Endodermal cell (in vitro differentiated cells): Measurements from ENCODE around the gene COL4A6. TPM values are rescaled to one million over a fixed set of nuclear protein-coding genes. Genes with fewer than 3 reads are reported as not detected.

Source experiments
- DNase-seq: peaks from one replicate; pipeline ENCODE4 v3.0.0-alpha.2; 2017
- H3K27ac ChIP-seq: 2 replicates; pipeline ENCODE4 v1.5.1; 2013; ENCODE audit warnings: mild to moderate bottlenecking, low read depth, low read length, moderate library complexity
- H3K27me3 ChIP-seq: 2 replicates; pipeline ENCODE4 v1.6.1; 2013; ENCODE audit warnings: mild to moderate bottlenecking, low read length, moderate library complexity; ENCODE audit not compliant: insufficient read depth, control insufficient read depth, poor library complexity, severe bottlenecking
- H3K36me3 ChIP-seq: 2 replicates; pipeline ENCODE4 v1.7.0; 2013; ENCODE audit warnings: mild to moderate bottlenecking, low read length, moderate library complexity; ENCODE audit not compliant: control insufficient read depth, insufficient read depth
- H3K4me1 ChIP-seq: one replicate; pipeline ENCODE4 v1.7.0; 2013; ENCODE audit warnings: low read length; ENCODE audit not compliant: control insufficient read depth, insufficient read depth
- H3K4me3 ChIP-seq: 2 replicates; pipeline ENCODE4 v1.5.1; 2013; ENCODE audit warnings: mild to moderate bottlenecking, low read length, moderate library complexity
- H3K9ac ChIP-seq: 2 replicates; pipeline ENCODE4 v1.6.1; 2013; ENCODE audit warnings: mild to moderate bottlenecking, low read length, moderate library complexity; ENCODE audit not compliant: poor library complexity, severe bottlenecking; ENCODE audit errors: extremely low read depth
- H3K9me3 ChIP-seq: 2 replicates; pipeline ENCODE4 v1.6.1; 2013; ENCODE audit warnings: mild to moderate bottlenecking, low read length, moderate library complexity; ENCODE audit not compliant: control insufficient read depth
- H3K27ac Mint-ChIP-seq: 2 replicates; pipeline ENCODE4 v1.8.0; 2020; ENCODE audit warnings: mixed read lengths
- H3K27me3 Mint-ChIP-seq: 2 replicates; pipeline ENCODE4 v1.8.0; 2021; ENCODE audit warnings: mild to moderate bottlenecking, mixed read lengths; ENCODE audit not compliant: insufficient read depth
- H3K36me3 Mint-ChIP-seq: 2 replicates; pipeline ENCODE4 v1.8.0; 2020; ENCODE audit warnings: low read depth, mixed read lengths
- H3K4me1 Mint-ChIP-seq: 2 replicates; pipeline ENCODE4 v1.8.0; 2020; ENCODE audit warnings: mixed read lengths
- H3K4me3 Mint-ChIP-seq: 2 replicates; pipeline ENCODE4 v1.8.0; 2020; ENCODE audit warnings: mild to moderate bottlenecking, moderate library complexity, mixed read lengths
- H3K9me3 Mint-ChIP-seq: 2 replicates; pipeline ENCODE4 v1.8.0; 2020; ENCODE audit warnings: mild to moderate bottlenecking, mixed read lengths
- WGBS, 2 experiments: methylation state at CpG; one replicate each; pipeline versions ENCODE4 v1.1.5 to v1.1.7; 2013; ENCODE audit warnings: missing lambda C conversion rate in 2 of 2, mixed read lengths in 1 of 2; ENCODE audit not compliant: insufficient coverage in 1 of 2, insufficient read length in 1 of 2; 5-methylcytosine and 5-hydroxymethylcytosine counted together
- total RNA-seq, 2 donors: library from RNA; stranded (reverse); fragmentation: NEBNext Ultra II Directional in 1 of 2; extraction: Animal tissue kit (Norgen Biotek cat#: 25700) in 1 of 2; gene quantifications; 2 replicates in 1 of 2; 3 replicates in 1 of 2; pipeline ENCODE4 v1.2.1, GENCODE V29; 2021
- TF ChIP-seq, protein P1 (sequence below): fragments of 200-600 bp; sonication (generic); conservative IDR thresholded peaks from 2 replicates; pipeline ENCODE4 v1.5.0; 2021; ENCODE audit warnings: antibody characterized with exemption, mild to moderate bottlenecking

COL4A6 gene
- total RNA-seq, 2 donors from 2014 or later = 205 to 338 TPM

DNA sequence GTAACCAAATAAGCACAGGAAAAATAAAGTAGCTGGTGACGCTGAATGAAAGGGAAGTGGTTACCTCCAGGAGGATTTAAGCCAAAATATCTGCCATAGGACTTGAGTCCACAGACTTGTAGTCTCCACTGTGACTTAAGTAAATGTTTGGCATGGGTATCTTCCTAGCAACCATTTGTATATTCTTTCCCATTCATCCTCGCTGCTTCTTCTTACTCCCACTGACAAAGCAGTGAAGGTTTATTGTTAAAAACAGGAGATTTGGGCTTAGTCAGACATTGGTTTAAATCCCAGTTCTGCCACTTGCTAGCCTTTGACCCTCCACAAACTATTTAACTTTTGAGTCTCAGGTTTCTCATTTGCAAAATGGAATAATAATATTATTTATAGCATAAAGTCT is 22.3 kb downstream of the COL4A6 start:
- H3K9ac ChIP-seq = no peak overlapping the region
- H3K36me3 Mint-ChIP-seq = peaks cover 27% of the 10 kb centered on the region
- no peak overlapping the region for H3K4me3 Mint-ChIP-seq
- peaks cover 12% of the 10 kb centered on the region for H3K4me1 ChIP-seq
- no peaks in the 10 kb centered on the region for H3K9me3 Mint-ChIP-seq
- H3K27ac Mint-ChIP-seq = peak overlapping the region; percentile 60
- DNase-seq = no peak
- no peak overlapping the region for H3K4me3 ChIP-seq
- peaks cover 64% of the 10 kb centered on the region for H3K4me1 Mint-ChIP-seq
- H3K27me3 Mint-ChIP-seq = no peaks in the 10 kb centered on the region
- H3K36me3 ChIP-seq = peaks cover 3% of the 10 kb centered on the region
- no peak overlapping the region for H3K27ac ChIP-seq
- WGBS, 2 experiments = 79% methylated on average over 1 of the region's 2 CpGs; no CpG with 5 or more reads in 1 of the 2 experiments
- TF ChIP-seq, protein P1, sequence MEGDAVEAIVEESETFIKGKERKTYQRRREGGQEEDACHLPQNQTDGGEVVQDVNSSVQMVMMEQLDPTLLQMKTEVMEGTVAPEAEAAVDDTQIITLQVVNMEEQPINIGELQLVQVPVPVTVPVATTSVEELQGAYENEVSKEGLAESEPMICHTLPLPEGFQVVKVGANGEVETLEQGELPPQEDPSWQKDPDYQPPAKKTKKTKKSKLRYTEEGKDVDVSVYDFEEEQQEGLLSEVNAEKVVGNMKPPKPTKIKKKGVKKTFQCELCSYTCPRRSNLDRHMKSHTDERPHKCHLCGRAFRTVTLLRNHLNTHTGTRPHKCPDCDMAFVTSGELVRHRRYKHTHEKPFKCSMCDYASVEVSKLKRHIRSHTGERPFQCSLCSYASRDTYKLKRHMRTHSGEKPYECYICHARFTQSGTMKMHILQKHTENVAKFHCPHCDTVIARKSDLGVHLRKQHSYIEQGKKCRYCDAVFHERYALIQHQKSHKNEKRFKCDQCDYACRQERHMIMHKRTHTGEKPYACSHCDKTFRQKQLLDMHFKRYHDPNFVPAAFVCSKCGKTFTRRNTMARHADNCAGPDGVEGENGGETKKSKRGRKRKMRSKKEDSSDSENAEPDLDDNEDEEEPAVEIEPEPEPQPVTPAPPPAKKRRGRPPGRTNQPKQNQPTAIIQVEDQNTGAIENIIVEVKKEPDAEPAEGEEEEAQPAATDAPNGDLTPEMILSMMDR = no peak
- no peaks in the 10 kb centered on the region for H3K9me3 ChIP-seq
- H3K27me3 ChIP-seq = no peaks in the 10 kb centered on the region

GRCh38 chrX:108415146-108415545 is 23.1 kb downstream of the COL4A6 start:
- Histone ChIP-seq H3K27ac (no peak overlapping the region), H3K9ac (no peak overlapping the region), H3K27me3 (no peaks in the 10 kb centered on the region), H3K36me3 (peaks cover 7% of the 10 kb centered on the region), H3K9me3 (no peaks in the 10 kb centered on the region), H3K4me1 (peaks cover 12% of the 10 kb centered on the region), H3K4me3 (no peak overlapping the region)
- no CpG with 5 or more reads among the region's 1 CpG for WGBS, 2 experiments
- Mint-ChIP-seq H3K27ac (no peak overlapping the region), H3K36me3 (peaks cover 30% of the 10 kb centered on the region), H3K4me3 (no peak overlapping the region), H3K4me1 (peaks cover 68% of the 10 kb centered on the region), H3K9me3 (no peaks in the 10 kb centered on the region), H3K27me3 (no peaks in the 10 kb centered on the region)
- no peak for DNase-seq
- TF ChIP-seq, protein P1 = no peak

DNA sequence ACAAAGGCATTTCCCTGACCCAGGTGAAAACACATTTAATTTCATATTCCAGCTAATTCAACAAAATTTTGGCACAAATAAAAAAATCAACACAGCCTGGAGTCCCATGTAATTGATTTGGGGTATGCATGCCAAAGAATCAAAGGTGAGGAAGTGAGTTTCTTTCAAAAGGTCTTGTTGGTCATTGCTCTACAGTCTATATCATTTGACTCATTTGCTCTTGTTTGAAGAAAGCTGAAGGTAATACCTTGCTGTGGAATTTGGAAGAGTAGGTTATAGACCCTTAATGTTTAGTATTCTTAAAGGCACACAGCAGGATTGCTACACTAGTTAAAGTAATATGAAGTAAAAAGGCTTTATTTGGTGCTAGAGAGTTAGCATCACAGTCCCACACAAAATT is 25.4 kb downstream of the COL4A6 start:
- Mint-ChIP-seq H3K27ac (peak overlapping the region; percentile 67), H3K27me3 (no peaks in the 10 kb centered on the region), H3K36me3 (peaks cover 46% of the 10 kb centered on the region), H3K4me1 (peaks cover 64% of the 10 kb centered on the region), H3K9me3 (no peaks in the 10 kb centered on the region), H3K4me3 (no peak overlapping the region)
- Histone ChIP-seq H3K4me1 (peaks cover 6% of the 10 kb centered on the region), H3K4me3 (no peak overlapping the region), H3K27me3 (no peaks in the 10 kb centered on the region), H3K36me3 (peaks cover 9% of the 10 kb centered on the region), H3K9me3 (no peaks in the 10 kb centered on the region), H3K9ac (no peak overlapping the region), H3K27ac (no peak overlapping the region)
- TF ChIP-seq, protein P1 = no peak
- no peak for DNase-seq
